HG02870 (cell line): ENCODE measurements around the gene SBNO2.

ENCODE experiments used
- ATAC-seq: cut with Tn5 transposase; IDR thresholded peaks from one replicate; pipeline ENCODE4 v1.9.1; 2021; ENCODE audit warnings: mild to moderate bottlenecking, moderate library complexity; ENCODE audit not compliant: unreplicated experiment

SBNO2 gene

GRCh38 chr19:1064661-1065605 is 109.1 kb downstream of the SBNO2 start:
- ATAC-seq = no peak

DNA sequence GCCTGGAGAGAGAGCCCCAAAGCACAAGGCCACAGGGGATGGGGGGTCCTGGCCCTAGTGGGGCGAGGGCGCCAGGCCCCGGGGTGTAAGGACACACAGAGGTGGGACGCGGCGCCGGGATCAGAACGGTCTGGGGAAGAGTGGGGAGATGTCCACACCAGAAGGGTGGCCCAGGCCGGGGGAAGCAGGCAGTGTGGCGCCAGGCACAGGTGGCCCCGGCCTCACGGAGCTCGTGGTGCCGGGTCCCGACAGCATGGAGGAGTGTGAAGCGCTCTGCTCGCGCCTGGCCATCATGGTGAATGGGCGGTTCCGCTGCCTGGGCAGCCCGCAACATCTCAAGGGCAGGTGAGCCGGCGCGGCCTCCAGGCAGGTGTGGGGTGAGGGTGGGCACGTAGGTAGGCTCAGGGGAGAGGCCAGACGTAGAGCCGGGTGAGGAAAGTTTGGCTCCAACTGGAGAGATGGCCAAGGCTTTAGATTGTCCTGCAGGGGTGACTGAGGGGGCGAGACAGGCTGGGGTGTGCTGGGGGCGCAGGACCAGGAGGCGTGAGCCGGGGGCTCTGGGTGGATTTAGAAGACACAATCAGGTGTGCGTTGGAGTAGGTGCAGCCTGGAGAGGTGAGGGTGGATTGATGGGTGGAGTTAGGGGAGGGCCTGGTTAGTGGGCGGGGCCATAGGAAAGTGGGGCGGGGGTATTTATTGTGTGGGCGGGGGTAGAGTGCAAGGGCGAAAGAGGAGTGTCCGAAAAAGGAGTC is 110.0 kb downstream of the SBNO2 start:
- ATAC-seq = no peak

DNA sequence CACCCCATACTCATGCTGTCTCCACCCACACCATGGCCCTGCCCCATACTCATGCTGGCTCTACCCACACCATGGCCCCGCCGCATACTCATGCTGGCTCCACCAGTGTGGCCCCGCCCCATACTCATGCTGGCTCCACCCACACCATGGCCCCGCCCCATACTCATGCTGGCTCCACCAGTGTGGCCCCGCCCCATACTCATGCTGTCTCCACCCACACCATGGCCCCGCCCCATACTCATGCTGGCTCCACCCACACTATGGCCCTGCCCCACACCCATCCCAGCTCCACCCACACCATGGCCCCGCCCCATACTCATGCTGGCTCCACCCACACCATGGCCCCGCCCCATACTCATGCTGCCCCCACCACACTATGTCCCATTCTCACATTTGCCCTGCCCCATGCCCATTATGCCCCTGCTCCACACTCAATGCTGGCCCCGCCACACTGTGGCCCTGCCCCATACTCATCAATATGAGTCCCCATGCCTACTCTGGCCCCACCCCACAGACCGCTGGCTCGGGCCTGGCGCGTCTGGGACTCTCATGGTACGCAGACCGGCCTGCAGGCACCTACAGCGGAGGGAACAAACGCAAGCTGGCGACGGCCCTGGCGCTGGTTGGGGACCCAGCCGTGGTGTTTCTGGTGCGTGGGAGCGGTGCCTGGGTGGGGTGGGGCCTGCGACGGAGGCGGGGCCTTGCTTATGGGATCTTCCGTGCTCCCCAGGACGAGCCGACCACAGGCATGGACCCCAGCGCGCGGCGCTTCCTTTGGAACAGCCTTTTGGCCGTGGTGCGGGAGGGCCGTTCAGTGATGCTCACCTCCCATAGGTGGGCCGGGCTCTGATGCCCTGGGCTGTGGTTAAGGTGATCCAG is 110.8 kb downstream of the SBNO2 start:
- no peak for ATAC-seq

DNA sequence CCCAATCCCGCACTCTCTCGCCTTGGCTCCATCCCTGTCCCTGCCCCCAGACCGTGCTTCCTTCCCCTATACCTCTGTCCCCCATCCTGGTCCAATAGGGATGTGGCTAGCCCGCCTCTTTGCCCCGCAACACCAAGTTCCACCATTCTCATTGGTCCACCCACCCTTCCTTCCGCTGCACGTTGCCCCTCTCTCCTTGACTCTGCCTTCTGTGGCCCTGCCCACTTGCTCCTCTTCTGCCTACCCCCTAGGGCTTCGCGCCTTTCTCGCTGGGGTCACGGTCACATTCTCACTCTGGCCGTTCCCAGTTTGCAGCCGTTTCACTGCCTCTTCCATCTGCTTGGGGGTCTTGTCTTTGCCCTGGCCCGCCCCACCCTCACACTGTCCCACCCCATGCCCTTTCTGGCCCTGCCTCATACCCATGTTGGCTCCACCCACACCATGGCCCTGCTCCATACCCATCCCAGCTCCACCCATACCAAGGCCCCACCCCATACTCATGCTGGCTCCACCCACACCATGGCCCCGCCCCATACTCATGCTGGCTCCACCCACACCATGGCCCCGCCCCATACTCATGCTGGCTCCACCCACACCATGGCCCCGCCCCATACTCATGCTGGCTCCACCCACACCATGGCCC is 111.6 kb downstream of the SBNO2 start:
- no peak for ATAC-seq

GRCh38 chr19:1061987-1062386 is 112.1 kb downstream of the SBNO2 start:
- ATAC-seq = no peak

- no peak for ATAC-seq
These were observed 113.4 kb downstream of the SBNO2 start for GRCh38 chr19:1060689-1061088.

DNA sequence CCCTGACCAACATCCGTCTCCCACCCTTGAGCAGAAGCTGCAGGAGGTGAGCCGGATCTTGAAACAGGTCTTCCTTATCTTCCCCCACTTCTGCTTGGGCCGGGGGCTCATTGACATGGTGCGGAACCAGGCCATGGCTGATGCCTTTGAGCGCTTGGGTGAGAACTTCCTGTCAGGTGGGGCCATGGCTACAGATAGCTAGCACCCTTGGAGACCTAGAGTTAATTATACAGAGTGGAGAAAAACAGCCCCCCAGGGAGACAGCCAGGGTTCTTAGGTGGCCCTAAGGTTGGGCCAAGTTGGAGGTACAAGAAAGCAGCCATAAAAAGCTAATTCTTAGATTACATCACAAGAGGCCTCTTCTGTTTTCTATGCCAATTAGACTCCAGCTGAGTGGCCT is 116.0 kb downstream of the SBNO2 start:
- ATAC-seq = no peak
